ENCODE results near the gene ITGB1BP2.
"Not testable (repeated sequence)": the region's sequence is repeated elsewhere in the genome, so short reads cannot be mapped to it uniquely, and the experiment has no call there.

- TF ChIP-seq CTCF, POLR2AphosphoS5 (IDR thresholded peaks at IDR 0.05): not testable (repeated sequence)
Measured at GRCh38 chrX:71316959-71317358, 15.4 kb downstream of the ITGB1BP2 start.
